PC-9 (cell line): ENCODE data around the gene GABPB2. TPM values are rescaled to one million over a fixed set of nuclear protein-coding genes. Genes with fewer than 3 reads are reported as not detected.
A peak's percentile ranks its signal among the peaks of the same experiment; 100 is the strongest.

Experiments used
- BruUV-seq: library from RNA; stranded (reverse); fragments of 400-500 nt; replicated peaks from 2 replicates; lab custom pipeline; 2021; lab: Mats Ljungman, UMichigan
- CTCF ChIA-PET: fragments of 300-600 bp; sonication (Branson Sonifier 250); formaldehyde crosslinking; loops from one replicate; lab custom pipeline; 2022; ENCODE audit warnings: antibody characterized with exemption; lab: Charles Lee
- POLR2A ChIA-PET: fragments of 300-600 bp; sonication (Branson Sonifier 250); formaldehyde crosslinking; loops from one replicate; lab custom pipeline; 2022; ENCODE audit warnings: antibody characterized with exemption; ENCODE audit not compliant: unreplicated experiment; lab: Charles Lee
- DNase-seq, 2 experiments: peaks; one replicate each; pipeline versions ENCODE4 v3.0.0 to v3.0.0-alpha.2; 2015 to 2022; ENCODE audit warnings: mixed read lengths in 1 of 2
- H2AFZ ChIP-seq: fragments of 200-600 bp; sonication (generic); 2 replicates; pipeline ENCODE4 v1.8.1; 2017; ENCODE audit warnings: antibody characterized with exemption
- H3F3A ChIP-seq: fragments of 200-600 bp; sonication (generic); 2 replicates; pipeline ENCODE4 v1.8.1; 2017; ENCODE audit warnings: antibody characterized with exemption, mild to moderate bottlenecking, low read depth; ENCODE audit not compliant: insufficient read depth
- H3K27ac ChIP-seq: fragments of 200-600 bp; sonication (generic); 2 replicates; pipeline ENCODE4 v1.6.1; 2016; ENCODE audit warnings: mixed run types
- H3K27me3 ChIP-seq: fragments of 200-600 bp; sonication (generic); 2 replicates; pipeline ENCODE4 v1.6.1; 2016; ENCODE audit warnings: low read depth, mixed run types; ENCODE audit not compliant: insufficient read depth
- H3K36me3 ChIP-seq: fragments of 200-600 bp; sonication (generic); 2 replicates; pipeline ENCODE4 v1.6.1; 2016; ENCODE audit warnings: low read depth, mixed run types
- H3K4me1 ChIP-seq: fragments of 200-600 bp; sonication (generic); replicated peaks from 2 replicates; pipeline ENCODE4 v1.6.1; 2016; ENCODE audit warnings: mixed run types; ENCODE audit not compliant: insufficient read depth
- H3K4me2 ChIP-seq: fragments of 200-600 bp; sonication (generic); 2 replicates; pipeline ENCODE4 v1.6.1; 2017; ENCODE audit warnings: mixed run types
- H3K4me3 ChIP-seq: fragments of 200-600 bp; sonication (generic); 2 replicates; pipeline ENCODE4 v1.6.1; 2016; ENCODE audit warnings: mixed run types
- H3K79me2 ChIP-seq: fragments of 200-600 bp; sonication (generic); 2 replicates; pipeline ENCODE4 v1.6.1; 2017; ENCODE audit warnings: low read depth, mixed run types
- H3K9me2 ChIP-seq: fragments of 200-600 bp; sonication (generic); 2 replicates; pipeline ENCODE4 v1.8.1; 2017; ENCODE audit warnings: mild to moderate bottlenecking; ENCODE audit not compliant: insufficient read depth
- H3K9me3 ChIP-seq: fragments of 200-600 bp; sonication (generic); 2 replicates; pipeline ENCODE4 v1.8.1; 2016; ENCODE audit warnings: low read depth; ENCODE audit not compliant: insufficient read depth
- H4K20me1 ChIP-seq: fragments of 200-600 bp; sonication (generic); 2 replicates; pipeline ENCODE4 v1.8.1; 2017; ENCODE audit not compliant: insufficient read depth
- CTCF ChIP-seq: fragments of 200-600 bp; sonication (generic); conservative IDR thresholded peaks from 2 replicates; pipeline ENCODE4 v1.6.1; 2017; ENCODE audit warnings: mixed run types, antibody characterized with exemption, mild to moderate bottlenecking, moderate library complexity
- EZH2 ChIP-seq: fragments of 200-600 bp; sonication (generic); IDR thresholded peaks from 2 replicates; pipeline ENCODE4 v1.8.0; 2017; ENCODE audit warnings: antibody characterized with exemption, low read depth
- intact Hi-C: fragments of 100-400 bp; cut with micrococcal nuclease; formaldehyde crosslinking; loops from one replicate; pipeline ENCODE4 v1.10.0; 2022; ENCODE audit not compliant: unreplicated experiment
- total RNA-seq: library from RNA; stranded (reverse); gene quantifications from 2 replicates; pipeline ENCODE4 v1.2.3, GENCODE V29; 2021

GABPB2 gene
- total RNA-seq, 1 experiment from 2014 or later, result 6.6 TPM

- Histone ChIP-seq H2AFZ (no peak overlapping the region), H3K4me3 (no peak overlapping the region), H3K4me2 (peak overlapping the region; percentile 29), H3F3A (peaks cover 48% of the 10 kb centered on the region), H4K20me1 (peaks cover 14% of the 10 kb centered on the region; the same call in 1 of the 2 replicates), H3K79me2 (peaks cover 47% of the 10 kb centered on the region), H3K9me3 (no peaks in the 10 kb centered on the region), H3K27ac (no peak overlapping the region), H3K9me2 (no peaks in the 10 kb centered on the region), H3K36me3 (peaks cover 38% of the 10 kb centered on the region), H3K4me1 (peaks cover 36% of the 10 kb centered on the region), H3K27me3 (no peaks in the 10 kb centered on the region)
- CTCF ChIA-PET, result interaction anchor here (0.6 kb wide), 1 partner anchor 43 kb away, joined by 4 read pairs; no protein-coding TSS in a partner anchor
- POLR2A ChIA-PET, result interaction anchor here (0.7 kb wide), 1 partner anchor 48 kb away, joined by 3 read pairs; the partner anchor contains the start of gene MINDY1
- TF ChIP-seq EZH2 (no peak), CTCF (no peak)
- BruUV-seq, result no TSS peak
- intact Hi-C loops, result no loop called here
- no peak for DNase-seq
Measured at GRCh38 chr1:151054971-151055547, 15.5 kb upstream of the GABPB2 start.

- H3K27ac ChIP-seq, result no peak overlapping the region
- H3K79me2 ChIP-seq, result peaks cover 47% of the 10 kb centered on the region
- no peaks in the 10 kb centered on the region for H3K9me2 ChIP-seq
- H3K9me3 ChIP-seq, result no peaks in the 10 kb centered on the region
- H3K4me3 ChIP-seq, result no peak overlapping the region
- no peak for TF ChIP-seq CTCF
- no peak for TF ChIP-seq EZH2
- H3K4me1 ChIP-seq, result peaks cover 37% of the 10 kb centered on the region
- H2AFZ ChIP-seq, result no peak overlapping the region
- H4K20me1 ChIP-seq, result peaks cover 14% of the 10 kb centered on the region; the same call in 1 of the 2 replicates
- H3K27me3 ChIP-seq, result no peaks in the 10 kb centered on the region
- peaks cover 38% of the 10 kb centered on the region for H3K36me3 ChIP-seq
- H3F3A ChIP-seq, result peaks cover 42% of the 10 kb centered on the region
- CTCF ChIA-PET, result no interaction called here
- DNase-seq, result no peak
- BruUV-seq, result no TSS peak
- H3K4me2 ChIP-seq, result peak overlapping the region; percentile 29
- POLR2A ChIA-PET, result interaction anchor here (0.6 kb wide), 1 partner anchor 194 kb away, joined by 4 read pairs; no protein-coding TSS in a partner anchor
- intact Hi-C loops, result no loop called here
Measured at GRCh38 chr1:151055581-151055980, 15.0 kb upstream of the GABPB2 start.

- Histone ChIP-seq H3K79me2 (peaks cover 47% of the 10 kb centered on the region), H3F3A (peaks cover 37% of the 10 kb centered on the region), H3K27ac (no peak overlapping the region), H3K36me3 (peaks cover 38% of the 10 kb centered on the region), H4K20me1 (peaks cover 14% of the 10 kb centered on the region; the same call in 1 of the 2 replicates), H3K27me3 (no peaks in the 10 kb centered on the region), H3K9me2 (no peaks in the 10 kb centered on the region), H3K4me1 (peaks cover 43% of the 10 kb centered on the region), H3K9me3 (no peaks in the 10 kb centered on the region), H2AFZ (no peak overlapping the region), H3K4me2 (peak overlapping the region; percentile 37), H3K4me3 (no peak overlapping the region)
- ChIA-PET POLR2A (interaction anchor here (0.6 kb wide), 2 partner anchors 20 to 193 kb away, joined by 4 to 5 read pairs; partner anchors contain the start of gene BNIPL), CTCF (no interaction called here)
- no peak for DNase-seq
- intact Hi-C loops, result no loop called here
- BruUV-seq, result no TSS peak
- no peak for TF ChIP-seq CTCF
- no peak for TF ChIP-seq EZH2
Measured at GRCh38 chr1:151056149-151056548, 14.4 kb upstream of the GABPB2 start.
